Measurements from ENCODE around the gene PLEKHM2.

The PLEKHM2 gene

GRCh38 chr1:15761366-15762128, 77.4 kb downstream of the PLEKHM2 start:
- DNase-seq, result no peak

GRCh38 chr1:15762546-15762945, 78.4 kb downstream of the PLEKHM2 start:
- DNase-seq, result no peak

- no peak for DNase-seq
Observed at GRCh38 chr1:15764269-15764764, 80.2 kb downstream of the PLEKHM2 start.

GRCh38 chr1:15764890-15765289, 80.8 kb downstream of the PLEKHM2 start:
- no peak for DNase-seq

- DNase-seq, result no peak
Observed at GRCh38 chr1:15765495-15766194, 81.5 kb downstream of the PLEKHM2 start.

- no peak for DNase-seq
Observed at GRCh38 chr1:15767941-15768340, 83.8 kb downstream of the PLEKHM2 start.

- no peak for DNase-seq
Observed at GRCh38 chr1:15768388-15768787, 84.3 kb downstream of the PLEKHM2 start.

- DNase-seq, result no peak
Observed at GRCh38 chr1:15770313-15770962, 86.3 kb downstream of the PLEKHM2 start.

GRCh38 chr1:15771836-15772515, 87.9 kb downstream of the PLEKHM2 start:
- no peak for DNase-seq

- DNase-seq, result no peak
Observed at GRCh38 chr1:15775706-15776105, 91.6 kb downstream of the PLEKHM2 start.

- no peak for DNase-seq
Observed at GRCh38 chr1:15777909-15778707, 94.0 kb downstream of the PLEKHM2 start.

Measured in stimulated activated CD4-positive, alpha-beta T cell treated with anti-CD3 and anti-CD28 coated beads, Interleukin-15, amount 100 ng/mL, for 24 hours (primary cell).